ENCODE measurements around the gene POLR2H.

POLR2H gene

GRCh38 chr3:184360929-184361531, 480 bp upstream of the POLR2H start:
- H3K4me3 ChIP-seq (ENCODE audit: control insufficient read depth, low read depth, low read length) = peak overlapping the region; percentile 66
- TF ChIP-seq CTCF (conservative IDR thresholded peaks at IDR 0.05; ENCODE audit: control insufficient read depth, insufficient read depth, low read depth, low read length) = no peak
- DNase-seq (ENCODE audit: low read depth) = no peak

- TF ChIP-seq CTCF (conservative IDR thresholded peaks at IDR 0.05; ENCODE audit: control insufficient read depth, insufficient read depth, low read depth, low read length) = no peak
- peak; percentile 53 for DNase-seq (ENCODE audit: low read depth)
- H3K4me3 ChIP-seq (ENCODE audit: control insufficient read depth, low read depth, low read length) = peak overlapping the region; percentile 85
Observed at GRCh38 chr3:184361932-184362667, 590 bp downstream of the POLR2H start.

GRCh38 chr3:184362668-184363546, 1.4 kb downstream of the POLR2H start:
- DNase-seq (ENCODE audit: low read depth) = peak; percentile 97
- TF ChIP-seq CTCF (conservative IDR thresholded peaks at IDR 0.05; ENCODE audit: control insufficient read depth, insufficient read depth, low read depth, low read length) = peak; percentile 52

GRCh38 chr3:184366619-184367289, 5.2 kb downstream of the POLR2H start:
- DNase-seq (ENCODE audit: low read depth) = peak; percentile 82
- TF ChIP-seq CTCF (conservative IDR thresholded peaks at IDR 0.05; ENCODE audit: control insufficient read depth, insufficient read depth, low read depth, low read length) = no peak
- no peak overlapping the region for H3K4me3 ChIP-seq (ENCODE audit: control insufficient read depth, low read depth, low read length)

More at GRCh38 chr3:184362668-184363546, 1.4 kb downstream of the POLR2H start:
- H3K4me3 ChIP-seq (ENCODE audit: control insufficient read depth, low read depth, low read length) = peak overlapping the region; percentile 85

- no peak for DNase-seq (ENCODE audit: low read depth)
- TF ChIP-seq CTCF (conservative IDR thresholded peaks at IDR 0.05; ENCODE audit: control insufficient read depth, insufficient read depth, low read depth, low read length) = no peak
- no peak overlapping the region for H3K4me3 ChIP-seq (ENCODE audit: control insufficient read depth, low read depth, low read length)
Observed at GRCh38 chr3:184368116-184368515, 6.6 kb downstream of the POLR2H start.

GRCh38 chr3:184368586-184369183, 7.2 kb downstream of the POLR2H start:
- DNase-seq (ENCODE audit: low read depth) = peak; percentile 78
- no peak overlapping the region for H3K4me3 ChIP-seq (ENCODE audit: control insufficient read depth, low read depth, low read length)
- no peak for TF ChIP-seq CTCF (conservative IDR thresholded peaks at IDR 0.05; ENCODE audit: control insufficient read depth, insufficient read depth, low read depth, low read length)
